EL (cell line): ENCODE data around the gene CREG2.

Experiments used
- DNase-seq: peaks from one replicate; pipeline ENCODE4 v3.0.0-alpha.2; 2016

CREG2 gene

DNA sequence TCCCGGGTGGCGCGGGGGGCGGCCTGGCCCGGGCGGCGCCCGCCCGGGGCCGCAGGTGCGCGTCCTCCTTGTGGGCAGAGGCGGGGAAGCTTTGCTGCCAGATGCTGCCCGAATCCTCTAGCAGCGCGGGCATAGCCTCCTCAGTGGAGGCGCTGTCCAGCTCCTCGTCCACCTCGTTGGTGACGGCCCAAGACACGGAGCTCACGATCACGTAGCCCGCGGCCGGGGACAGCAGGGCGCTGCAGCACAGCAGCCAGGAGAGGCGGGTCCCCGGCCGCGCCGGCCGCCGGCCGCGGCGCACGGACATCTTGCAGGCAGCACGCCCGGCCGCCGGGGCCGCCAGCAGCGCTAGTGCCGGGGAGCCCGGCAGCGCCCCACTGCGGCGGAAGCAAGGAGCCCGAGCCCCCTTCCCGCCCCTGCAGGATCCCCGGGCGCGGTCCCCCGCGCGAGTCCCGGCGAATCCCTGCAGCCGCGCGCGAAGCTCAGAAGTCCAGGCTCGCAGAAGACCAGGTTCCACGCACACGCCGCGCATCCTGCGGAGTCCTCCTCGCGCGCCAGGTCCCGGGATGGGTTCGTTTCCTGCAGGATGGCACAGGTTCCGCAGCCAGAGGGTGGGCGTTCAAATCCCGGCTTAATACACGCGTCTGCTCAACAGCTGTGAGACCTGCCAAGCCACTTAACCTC is at the start of gene CREG2:
Gene CREG2 (minus strand): TSS at position 353 of the 684 bp plus-strand sequence. CDS start 46 bp downstream, at position 307.
- DNase-seq: peak; percentile 66

GRCh38 chr2:101435001-101435862 is 47.9 kb upstream of the CREG2 start:
- peak; percentile 14 for DNase-seq

DNA sequence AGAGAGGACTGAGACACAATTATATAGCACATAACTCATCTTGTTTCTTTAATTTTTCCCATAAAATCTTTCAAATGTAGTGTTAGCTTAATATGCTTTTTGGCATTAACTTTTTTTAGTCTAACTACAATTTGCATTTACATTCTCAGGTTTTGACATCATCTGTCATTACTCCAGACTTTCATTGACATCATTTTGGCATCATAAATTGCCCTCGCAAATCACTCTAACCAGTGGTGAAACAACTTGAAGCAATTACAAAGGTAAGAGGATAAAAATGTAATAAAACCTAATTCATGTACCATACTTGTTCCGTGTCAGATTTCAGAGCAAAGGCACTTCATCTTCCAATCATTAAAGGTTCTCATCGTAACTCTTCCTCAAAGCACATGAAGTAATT is 46.2 kb upstream of the CREG2 start:
- no peak for DNase-seq

GRCh38 chr2:101432411-101433181 is 45.3 kb upstream of the CREG2 start:
- DNase-seq: no peak

GRCh38 chr2:101431486-101431885 is 44.2 kb upstream of the CREG2 start:
- DNase-seq: no peak

- peak; percentile 10 for DNase-seq
Measured at GRCh38 chr2:101430156-101430555, 42.9 kb upstream of the CREG2 start.

DNA sequence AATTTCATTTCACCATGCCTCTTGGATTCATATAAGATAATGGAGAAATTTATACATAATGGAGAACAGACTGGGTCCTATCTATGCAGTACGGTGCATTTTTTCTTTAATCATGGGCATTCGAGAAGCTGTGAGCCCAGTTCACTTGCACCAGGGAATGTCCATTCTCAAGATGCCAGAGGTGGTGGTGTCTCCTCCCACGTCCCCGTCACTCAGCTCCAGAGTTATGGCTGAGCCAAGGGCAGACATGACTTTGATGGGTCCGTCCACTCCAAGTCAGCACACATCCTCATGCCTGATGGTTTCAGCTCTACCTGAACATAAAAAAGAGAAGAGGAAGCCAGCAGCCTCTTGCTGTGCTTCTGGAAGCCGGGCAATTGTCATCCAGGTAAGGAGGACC is 42.1 kb upstream of the CREG2 start:
- no peak for DNase-seq

GRCh38 chr2:101428422-101429176 is 41.3 kb upstream of the CREG2 start:
- DNase-seq: no peak

DNA sequence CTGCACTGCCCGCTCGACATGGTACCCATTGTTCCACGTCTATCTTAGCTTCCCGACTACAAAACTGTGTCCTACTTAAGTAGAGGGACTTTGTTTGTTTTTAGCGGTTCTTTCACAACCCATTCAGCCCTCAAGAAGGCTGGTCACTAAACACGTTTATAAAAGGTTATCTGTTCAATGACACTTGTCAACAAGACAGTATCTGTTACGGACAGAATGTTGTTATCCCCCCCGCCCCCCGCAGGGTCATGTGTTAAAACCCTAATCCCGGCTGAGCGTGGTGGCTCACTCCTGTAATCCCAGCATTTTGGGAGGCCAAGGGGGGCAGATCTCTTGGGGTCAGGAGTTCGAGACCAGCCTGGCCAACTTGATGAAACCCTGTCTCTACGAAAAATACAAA is 40.4 kb upstream of the CREG2 start:
- no peak for DNase-seq

DNA sequence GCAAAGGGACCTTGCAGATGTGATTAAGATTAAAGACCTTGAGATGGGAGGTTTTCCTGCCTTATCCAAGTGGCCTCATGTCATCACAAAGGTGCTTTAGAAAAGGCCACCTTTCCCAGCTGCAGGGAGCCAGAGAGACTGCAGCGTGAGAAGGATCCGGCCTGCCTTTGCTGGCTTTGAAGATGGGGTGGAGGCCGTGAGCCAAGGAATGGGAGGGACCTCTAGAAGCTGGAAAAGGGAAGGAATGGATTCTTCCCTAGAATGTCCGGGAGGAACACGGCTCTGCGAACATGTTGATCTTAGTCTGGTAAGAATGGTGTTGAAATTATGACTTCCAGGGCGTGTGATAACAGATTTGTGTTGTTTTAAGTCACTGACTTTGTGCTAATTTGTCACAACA is 39.9 kb upstream of the CREG2 start:
- no peak for DNase-seq

GRCh38 chr2:101426822-101427221 is 39.5 kb upstream of the CREG2 start:
- DNase-seq: no peak

DNA sequence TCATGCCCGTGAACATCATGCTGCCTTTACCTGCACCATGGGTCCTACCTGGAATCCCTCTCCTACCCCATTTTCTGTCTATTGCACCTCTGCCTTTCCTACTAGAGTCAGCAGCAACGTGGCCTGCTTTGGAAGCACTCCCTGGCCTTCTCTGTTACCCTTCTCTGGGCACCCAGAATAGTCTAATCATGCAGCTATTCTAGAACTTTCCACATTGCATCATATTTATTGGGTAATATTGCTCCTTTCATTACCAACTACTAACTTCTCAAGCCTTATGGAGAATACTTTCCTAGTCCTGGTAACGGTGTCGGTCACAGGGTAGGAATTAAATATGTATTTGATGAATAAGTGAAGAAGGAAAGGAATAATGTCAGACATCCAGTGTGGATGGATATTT is 33.3 kb upstream of the CREG2 start:
- DNase-seq: no peak

GRCh38 chr2:101419096-101419663 is 31.9 kb upstream of the CREG2 start:
- peak; percentile 65 for DNase-seq

DNA sequence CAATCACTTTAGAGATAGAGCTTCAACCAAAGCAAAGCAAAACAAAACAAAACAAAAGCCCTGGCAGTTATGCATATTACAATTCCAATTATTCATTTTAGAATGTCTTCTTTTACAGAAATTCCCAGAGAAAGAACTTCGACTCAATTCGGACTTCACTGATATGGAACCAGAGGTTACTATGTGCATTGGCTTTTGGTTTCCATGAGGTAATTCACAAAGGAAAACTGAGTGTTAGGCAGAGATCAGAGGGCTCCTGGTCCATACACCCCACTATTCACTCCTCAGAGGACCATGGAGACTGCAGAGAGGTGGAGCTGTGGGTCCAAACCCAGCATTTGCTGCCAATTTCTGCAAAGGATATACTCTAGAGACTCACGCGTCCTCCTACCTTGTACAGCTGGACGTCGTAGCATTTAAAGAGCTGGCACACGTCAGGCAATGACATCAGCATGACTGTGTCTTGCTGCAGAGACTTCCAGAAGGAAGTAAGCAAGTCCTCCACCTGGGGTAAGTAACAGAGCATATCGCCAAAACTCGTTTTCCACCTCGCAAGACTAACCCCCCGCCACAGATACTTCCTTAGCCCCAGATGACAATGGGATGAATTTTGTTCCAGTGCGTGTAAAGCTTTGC is 31.3 kb upstream of the CREG2 start:
- DNase-seq: no peak

GRCh38 chr2:101416609-101417008 is 29.3 kb upstream of the CREG2 start:
- no peak for DNase-seq

DNA sequence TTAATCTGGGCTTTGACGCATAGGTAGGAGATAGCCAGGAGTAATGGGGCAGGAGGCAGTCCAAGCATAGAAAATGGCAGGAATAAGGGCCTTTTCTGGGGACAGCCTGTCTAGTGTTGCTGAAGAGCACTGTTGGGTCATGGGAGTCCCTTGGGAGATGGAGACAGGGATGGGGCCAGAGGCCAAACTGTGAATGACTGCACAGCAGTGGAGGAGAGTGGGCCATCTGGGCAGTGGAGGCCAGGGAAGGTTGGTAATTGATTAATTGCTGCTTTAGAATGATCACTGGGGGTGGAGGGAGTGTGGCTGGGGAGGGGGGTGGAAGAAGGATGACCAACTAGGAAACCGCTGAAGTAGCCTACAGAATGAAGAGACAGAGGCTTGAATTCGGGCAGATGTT is 28.6 kb upstream of the CREG2 start:
- no peak for DNase-seq

- DNase-seq: no peak
Measured at GRCh38 chr2:101415220-101415619, 27.9 kb upstream of the CREG2 start.

- no peak for DNase-seq
Measured at GRCh38 chr2:101412092-101412694, 24.9 kb upstream of the CREG2 start.

GRCh38 chr2:101410746-101411145 is 23.4 kb upstream of the CREG2 start:
- no peak for DNase-seq

- no peak for DNase-seq
Measured at GRCh38 chr2:101410114-101410513, 22.8 kb upstream of the CREG2 start.

- no peak for DNase-seq
Measured at GRCh38 chr2:101409699-101410098, 22.4 kb upstream of the CREG2 start.
